Stimulated activated naive CD8-positive, alpha-beta T cell treated with anti-CD3 and anti-CD28 coated beads, Interleukin-15, Interleukin-2, amounts not matched to agents 100 U/mL and 50 U/mL, for 24 hours (primary cell): ENCODE data around the gene AIF1L.
"Not testable (repeated sequence)": the region's sequence is repeated elsewhere in the genome, so short reads cannot be mapped to it uniquely, and the experiment has no call there.

Experiments used
- ATAC-seq: fragments of 150-1000 bp; cut with Tn5 transposase; one replicate; pipeline ENCODE4 v1.10.0; 2021
- DNase-seq: peaks from one replicate; pipeline ENCODE4 v3.0.0; 2021

Gene AIF1L

GRCh38 chr9:131099102-131099606 lies 2.8 kb downstream of the AIF1L start:
- ATAC-seq (no peak), DNase-seq (no peak)

DNA sequence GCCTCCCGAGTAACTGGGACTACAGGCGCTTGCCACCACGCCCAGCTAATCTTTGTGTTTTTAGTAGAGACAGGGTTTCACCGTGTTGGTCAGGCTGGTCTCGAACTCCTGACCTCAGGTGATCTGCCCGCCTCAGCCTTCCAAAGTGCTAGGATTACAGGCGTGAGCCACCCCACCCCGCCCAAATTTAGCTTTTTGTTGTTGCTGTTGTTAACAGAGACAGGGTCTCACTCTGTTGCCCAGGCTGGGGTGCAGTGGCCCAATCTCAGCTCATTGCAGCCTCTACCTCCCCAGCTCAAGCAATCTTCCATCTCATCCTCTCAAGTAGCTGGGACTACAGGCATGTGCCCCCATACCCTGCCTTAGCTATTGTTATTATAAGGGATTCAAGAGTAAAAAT lies 3.5 kb downstream of the AIF1L start:
- not testable (repeated sequence) for ATAC-seq, DNase-seq

DNA sequence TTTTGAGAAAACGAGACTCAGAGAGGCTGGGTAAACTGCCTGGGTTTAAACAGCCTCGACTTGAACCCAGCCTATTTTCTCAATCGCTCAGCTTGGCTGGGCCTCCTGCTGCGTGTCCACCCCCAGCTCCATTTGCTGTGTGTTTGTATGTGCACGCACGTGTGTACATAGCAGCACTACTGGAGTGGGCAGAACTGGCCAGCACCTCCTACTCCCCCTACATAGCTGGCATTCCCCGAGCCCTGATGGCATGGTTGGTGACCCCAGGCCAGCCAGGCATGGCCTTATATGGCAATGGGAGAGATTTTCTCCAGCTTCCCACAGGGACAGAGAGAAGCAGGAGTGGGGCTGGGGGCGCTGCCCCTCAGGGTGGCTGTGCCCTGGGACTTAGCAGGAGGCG lies 4.1 kb downstream of the AIF1L start:
- DNase-seq (no peak), ATAC-seq (no peak)

DNA sequence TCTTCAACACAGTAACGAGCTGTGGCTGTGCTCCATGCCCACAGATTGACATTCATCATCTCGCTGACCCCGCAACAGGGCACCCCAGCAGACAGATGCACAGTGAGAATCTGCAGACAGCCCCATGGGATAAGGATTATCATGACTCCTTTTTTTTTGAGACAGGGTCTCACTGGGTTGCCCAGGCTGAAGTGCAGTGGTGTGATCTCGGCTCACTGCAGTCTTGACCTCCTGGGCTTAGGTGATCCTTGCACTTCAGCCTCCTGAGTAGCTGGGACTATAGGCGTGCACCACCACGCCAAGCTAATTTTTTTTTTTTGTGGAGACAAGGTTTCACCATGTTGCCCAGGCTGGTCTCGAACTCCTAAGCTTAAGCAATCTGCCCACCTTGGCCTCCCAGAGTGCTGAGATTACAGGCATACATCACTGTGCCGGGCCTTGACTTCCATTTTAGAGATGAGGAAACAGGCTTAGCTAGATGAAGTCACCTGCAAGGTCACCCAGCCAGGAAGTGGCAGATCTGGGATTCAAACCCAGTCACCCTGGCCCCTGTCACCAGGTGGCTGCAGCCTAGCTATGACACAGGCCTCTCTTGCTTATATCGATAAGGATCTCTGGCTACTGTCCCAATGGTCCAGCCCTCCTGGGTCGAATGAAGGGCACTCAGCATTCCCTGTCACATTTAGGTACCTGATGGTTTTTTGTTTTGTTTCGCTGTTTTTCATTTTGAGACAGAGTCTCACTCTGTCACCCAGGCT lies 5.1 kb downstream of the AIF1L start:
- no peak for ATAC-seq
- no peak for DNase-seq

DNA sequence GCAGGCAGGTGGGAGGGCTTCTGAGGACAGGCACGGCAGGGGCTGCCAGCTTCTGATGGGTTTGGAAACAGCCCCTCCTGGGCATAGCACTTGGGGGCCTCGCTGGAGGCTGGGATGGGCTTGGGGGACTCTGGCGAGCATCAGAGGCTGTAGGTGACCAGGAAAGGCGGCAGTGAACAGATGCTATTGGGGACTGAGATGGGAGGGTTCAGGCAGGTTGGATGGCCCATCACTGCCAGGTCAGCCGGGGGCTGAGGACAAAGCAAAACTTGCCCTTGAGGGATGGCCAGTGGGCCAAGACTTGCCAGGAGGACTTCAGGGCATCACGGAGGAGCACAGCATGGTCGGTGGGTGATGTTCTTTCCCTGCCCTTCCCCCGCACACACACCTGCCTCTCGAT lies 6.7 kb downstream of the AIF1L start:
- DNase-seq: no peak
- ATAC-seq: no peak

DNA sequence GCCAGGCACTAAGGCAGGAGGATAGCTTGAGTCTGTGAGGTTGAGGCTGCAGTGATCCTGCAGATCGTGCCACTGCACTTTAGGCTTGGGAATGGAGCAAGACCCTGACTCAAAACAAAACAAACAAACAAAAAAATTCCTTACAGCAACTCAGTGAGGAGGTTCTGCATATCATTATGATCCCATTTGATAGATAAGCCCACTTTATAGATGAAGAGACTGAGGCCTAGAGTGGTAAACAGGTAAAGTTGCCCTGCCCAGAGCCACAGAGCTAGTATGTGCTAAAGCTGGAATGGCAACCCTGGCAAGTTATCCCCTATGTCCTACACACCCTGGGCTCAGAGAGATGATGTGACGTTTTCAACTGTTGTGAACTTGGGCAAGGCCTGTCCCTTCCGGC lies 7.2 kb downstream of the AIF1L start:
- ATAC-seq (no peak), DNase-seq (no peak)

DNA sequence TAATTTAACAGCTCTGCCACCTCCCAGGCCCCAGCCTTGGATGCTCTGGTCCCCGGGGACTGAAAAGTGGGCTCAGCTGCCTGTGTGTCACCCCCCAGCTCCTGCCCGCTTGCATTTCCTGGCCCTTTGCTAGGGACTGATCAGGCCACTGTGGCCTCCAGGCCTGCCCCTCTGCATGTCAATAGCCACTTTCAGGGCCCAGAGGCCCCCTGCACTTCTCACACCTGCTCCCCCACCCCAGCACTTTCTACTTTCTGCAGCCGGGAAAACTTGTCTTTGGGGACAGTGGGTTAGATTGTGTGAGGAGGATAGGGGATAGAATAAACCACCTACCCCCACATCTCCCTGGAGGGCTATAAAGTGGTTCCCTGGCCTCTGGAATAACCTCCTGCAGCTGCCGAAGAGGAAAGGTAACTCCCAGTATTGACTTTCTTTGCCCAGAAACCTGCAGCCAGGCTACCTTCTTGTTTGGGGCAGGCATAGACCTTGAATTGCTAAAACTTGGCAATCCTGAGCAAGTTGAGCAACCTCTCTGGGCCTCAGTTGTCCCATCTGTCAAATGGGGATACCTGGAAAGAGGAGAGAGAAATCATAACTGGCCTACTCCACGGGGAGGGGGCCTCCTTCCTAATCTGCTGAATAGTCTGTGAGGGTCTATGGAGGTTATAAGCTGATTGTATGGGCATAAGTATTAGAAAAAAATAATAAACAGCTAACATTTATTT lies 7.8 kb downstream of the AIF1L start:
- ATAC-seq (no peak), DNase-seq (no peak)

DNA sequence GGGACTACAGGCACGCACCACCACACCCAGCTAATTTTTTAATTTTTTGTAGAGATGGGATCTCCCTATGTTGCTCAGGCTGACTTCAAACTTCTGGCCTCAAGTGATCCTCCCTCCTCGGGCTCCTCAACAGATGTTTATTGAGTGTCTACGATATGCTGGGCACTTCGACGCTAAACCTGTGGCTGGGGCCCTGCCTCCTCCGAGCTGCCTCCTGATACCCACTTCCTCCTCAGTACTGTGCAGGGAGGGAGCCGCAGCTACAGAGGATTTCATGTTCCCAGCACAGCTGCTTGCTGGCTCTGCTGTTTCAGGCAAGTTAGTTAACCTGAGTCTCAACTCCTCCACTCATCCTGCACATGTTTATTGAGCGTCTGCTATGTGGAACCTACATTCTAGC lies 9.6 kb downstream of the AIF1L start:
- ATAC-seq (no peak), DNase-seq (no peak)

- no peak for ATAC-seq
- no peak for DNase-seq
These were observed 11.4 kb downstream of the AIF1L start for GRCh38 chr9:131107760-131108159.

DNA sequence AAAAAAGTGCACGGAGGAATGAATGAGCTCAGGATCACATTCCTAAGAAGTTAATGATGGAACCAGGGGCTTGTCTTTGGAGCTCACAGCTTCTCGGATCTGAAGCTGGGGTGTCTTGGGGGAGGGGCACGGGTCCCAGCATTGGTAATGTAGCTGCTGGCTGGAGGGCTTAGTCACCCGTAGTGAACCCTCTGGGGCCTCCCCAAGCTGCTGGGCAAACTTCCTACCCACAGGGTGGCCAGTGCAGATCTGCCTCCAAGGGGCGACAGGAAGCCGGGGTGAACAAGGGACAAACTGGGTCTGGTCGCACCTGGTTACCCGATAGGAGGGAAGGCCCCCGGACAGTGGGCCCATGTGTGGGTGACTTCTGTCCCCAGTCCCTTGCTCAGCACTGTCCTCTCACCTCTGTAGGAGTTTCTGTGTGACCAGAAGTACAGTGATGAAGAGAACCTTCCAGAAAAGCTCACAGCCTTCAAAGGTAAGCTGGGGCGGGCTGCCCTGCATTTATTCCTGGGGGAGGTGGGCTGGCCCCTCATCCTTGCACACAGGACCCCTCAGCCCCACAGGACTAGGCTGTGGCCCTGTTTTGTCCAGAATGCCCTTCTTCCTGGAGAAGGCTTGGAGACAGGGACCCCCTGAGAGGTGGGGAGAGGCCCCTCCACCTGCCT lies 15.0 kb downstream of the AIF1L start:
- ATAC-seq: no peak
- no peak for DNase-seq

- DNase-seq: no peak
- ATAC-seq: no peak
These were observed 15.6 kb downstream of the AIF1L start for GRCh38 chr9:131111854-131112311.

- no peak for DNase-seq
- ATAC-seq: no peak
These were observed 16.2 kb downstream of the AIF1L start for GRCh38 chr9:131112374-131113154.

- DNase-seq (no peak), ATAC-seq (no peak)
These were observed 17.3 kb downstream of the AIF1L start for GRCh38 chr9:131113655-131114054.

- no peak for DNase-seq
- no peak for ATAC-seq
These were observed 17.8 kb downstream of the AIF1L start for GRCh38 chr9:131114084-131114535.

- not testable (repeated sequence) for DNase-seq, ATAC-seq
These were observed 19.0 kb downstream of the AIF1L start for GRCh38 chr9:131115360-131115742.

DNA sequence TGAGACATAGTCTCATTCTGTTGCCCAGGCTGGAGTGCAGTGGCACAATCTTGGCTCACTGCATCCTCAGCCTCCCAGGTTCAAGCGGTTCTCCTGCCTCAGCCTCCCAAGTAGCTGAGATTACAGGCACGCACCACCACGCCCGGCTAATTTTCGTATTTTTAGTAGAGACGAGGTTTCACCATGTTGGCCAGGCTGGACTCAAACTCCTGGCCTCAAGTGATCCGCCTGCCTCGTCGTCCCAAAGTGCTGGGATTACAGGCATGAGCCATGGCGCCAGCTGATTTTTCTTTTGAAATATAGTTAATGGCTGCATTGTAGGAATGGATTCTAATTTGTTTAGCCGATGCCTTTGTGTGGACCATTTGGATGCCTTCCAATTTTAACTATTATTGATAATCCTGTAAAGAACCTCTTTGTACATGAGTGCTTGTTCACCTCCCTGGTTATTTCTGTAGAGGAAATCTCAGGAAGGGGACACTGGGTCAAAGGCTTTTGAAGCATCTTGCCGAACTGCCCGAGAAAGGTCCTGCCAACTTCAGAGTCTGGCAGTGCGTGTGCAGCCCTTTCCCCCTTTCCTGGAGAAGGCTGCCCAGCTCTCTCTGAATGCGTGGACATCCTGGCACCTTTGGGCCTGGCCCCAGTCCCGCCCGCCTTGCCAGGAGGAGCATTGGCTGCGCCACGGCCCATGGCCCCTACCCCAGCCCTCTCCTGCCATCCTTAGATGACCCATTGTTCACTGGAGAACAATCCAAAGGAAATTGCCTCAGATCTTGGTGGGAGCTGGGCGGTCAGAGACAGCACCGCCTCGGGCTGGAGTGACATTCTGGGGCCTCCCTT lies 20.2 kb downstream of the AIF1L start:
- no peak for DNase-seq
- no peak for ATAC-seq

DNA sequence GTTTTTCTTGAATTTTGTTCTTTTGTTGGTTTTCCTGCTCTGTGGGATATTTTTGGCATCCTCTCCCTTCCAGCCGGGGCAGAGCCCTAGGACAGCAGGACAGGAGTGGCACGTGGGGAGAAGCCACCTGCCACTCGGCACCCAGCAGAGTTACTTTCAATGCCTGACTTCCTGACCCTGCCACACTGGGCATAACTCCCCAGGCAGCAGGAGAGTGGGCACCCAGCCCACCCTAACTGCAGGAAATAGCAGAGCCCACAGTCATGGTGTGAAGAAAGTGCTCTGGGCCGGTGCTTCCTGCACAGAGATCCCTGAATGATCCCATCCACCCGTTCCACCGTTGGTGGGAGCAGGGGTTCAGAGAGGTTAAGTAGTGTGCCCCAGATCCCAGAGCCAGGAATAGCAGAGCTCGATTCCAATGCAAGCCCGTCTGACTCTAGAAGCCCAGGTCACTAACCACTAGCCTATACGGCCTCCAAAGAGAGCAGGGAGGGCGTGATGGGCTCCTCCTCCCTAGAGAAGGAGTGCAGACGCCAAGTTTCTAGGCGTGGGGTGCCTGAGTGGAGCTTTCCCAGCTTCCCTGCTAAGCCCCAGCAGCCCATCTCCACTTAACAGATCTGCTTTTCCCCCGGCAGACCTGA lies 20.9 kb downstream of the AIF1L start:
- ATAC-seq (no peak), DNase-seq (no peak)

DNA sequence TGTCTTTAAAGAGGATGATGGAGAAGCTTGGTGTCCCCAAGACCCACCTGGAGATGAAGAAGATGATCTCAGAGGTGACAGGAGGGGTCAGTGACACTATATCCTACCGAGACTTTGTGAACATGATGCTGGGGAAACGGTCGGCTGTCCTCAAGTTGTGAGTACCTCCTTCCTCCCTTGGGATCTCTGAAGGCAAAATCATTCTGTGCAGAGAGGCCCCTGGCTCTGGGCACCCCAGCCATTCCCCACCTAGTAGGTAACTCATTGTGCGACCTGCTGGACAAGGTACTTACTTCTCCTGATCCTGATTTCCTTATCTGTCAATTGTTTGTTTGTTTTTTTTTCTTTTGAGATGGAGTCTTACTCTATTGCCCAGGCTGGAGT lies 21.4 kb downstream of the AIF1L start:
- DNase-seq: no peak
- ATAC-seq: no peak

- ATAC-seq (no peak), DNase-seq (no peak)
These were observed 23.3 kb downstream of the AIF1L start for GRCh38 chr9:131119600-131119999.

DNA sequence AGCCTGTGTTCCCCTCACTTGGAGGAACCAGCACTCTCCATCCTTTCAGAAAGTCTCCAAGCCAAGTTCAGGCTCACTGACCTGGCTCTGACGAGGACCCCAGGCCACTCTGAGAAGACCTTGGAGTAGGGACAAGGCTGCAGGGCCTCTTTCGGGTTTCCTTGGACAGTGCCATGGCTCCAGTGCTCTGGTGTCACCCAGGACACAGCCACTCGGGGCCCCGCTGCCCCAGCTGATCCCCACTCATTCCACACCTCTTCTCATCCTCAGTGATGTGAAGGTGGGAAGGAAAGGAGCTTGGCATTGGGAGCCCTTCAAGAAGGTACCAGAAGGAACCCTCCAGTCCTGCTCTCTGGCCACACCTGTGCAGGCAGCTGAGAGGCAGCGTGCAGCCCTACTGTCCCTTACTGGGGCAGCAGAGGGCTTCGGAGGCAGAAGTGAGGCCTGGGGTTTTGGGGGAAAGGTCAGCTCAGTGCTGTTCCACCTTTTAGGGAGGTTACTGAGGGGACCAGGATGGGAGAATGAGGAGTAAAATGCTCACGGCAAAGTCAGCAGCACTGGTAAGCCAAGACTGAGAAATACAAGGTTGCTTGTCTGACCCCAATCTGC lies 24.4 kb downstream of the AIF1L start:
- DNase-seq (no peak), ATAC-seq (no peak)
